ENCODE measurements around the gene CYP26B1. TPM values are rescaled to one million over a fixed set of nuclear protein-coding genes. Genes with fewer than 3 reads are reported as not detected.
A peak's percentile ranks its signal among the peaks of the same experiment; 100 is the strongest.

CYP26B1 gene
- total and polyA plus RNA-seq, 5 donors from 2014 or later, result not detected

DNA sequence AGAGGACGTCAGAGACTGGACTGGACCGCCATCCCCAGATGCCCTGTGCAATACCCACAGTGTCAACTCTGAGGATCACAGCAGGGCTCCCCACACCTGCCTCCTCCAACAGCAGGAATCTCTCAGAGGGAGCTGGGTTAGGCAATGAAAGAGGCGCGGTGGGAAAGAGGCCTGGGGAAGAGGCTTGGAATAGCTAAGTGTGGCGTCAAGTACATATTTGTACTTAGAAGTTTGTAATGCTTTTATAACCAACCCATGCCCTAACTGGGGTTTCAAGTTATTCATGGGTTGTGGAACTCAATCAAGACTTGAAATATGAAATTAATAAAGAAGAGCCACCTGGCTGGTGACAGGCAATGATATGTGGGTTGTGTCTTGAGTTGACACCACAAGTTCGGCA lies 28.7 kb downstream of the CYP26B1 start:
- Mint-ChIP-seq H3K27me3 (peaks cover 7% of the 10 kb centered on the region), H3K4me1 (no peaks in the 10 kb centered on the region), H3K9me3 (peaks cover 0 to 14% (median 1%) of the 10 kb centered on the region in 7 donors), H3K27ac (no peak overlapping the region), H3K4me3 (no peak overlapping the region), H3K36me3 (no peaks in the 10 kb centered on the region)
- Histone ChIP-seq H3K9me3 (ENCODE audit: control insufficient read depth in 2 of 2, low read length in 2 of 2) (no peaks in the 10 kb centered on the region), H3K4me3 (ENCODE audit: low read depth, low read length) (no peak overlapping the region), H3K27ac (ENCODE audit: insufficient read depth, low read length, poor library complexity, severe bottlenecking) (no peak overlapping the region), H3K4me1 (ENCODE audit: control insufficient read depth, insufficient read depth, low read length, poor library complexity, severe bottlenecking) (no peaks in the 10 kb centered on the region), H3K36me3 (ENCODE audit: control insufficient read depth, insufficient read depth, low read length) (no peaks in the 10 kb centered on the region), H3K27me3 (ENCODE audit: control insufficient read depth, insufficient read depth, low read length) (no peaks in the 10 kb centered on the region)
- ATAC-seq (ENCODE audit: low read depth in 2 of 2), result no peak
- DNase-seq, result no peak

GRCh38 chr2:72118386-72118785 lies 29.3 kb downstream of the CYP26B1 start:
- ATAC-seq (ENCODE audit: low read depth in 2 of 2), result no peak
- Histone ChIP-seq H3K4me1 (ENCODE audit: control insufficient read depth, insufficient read depth, low read length, poor library complexity, severe bottlenecking) (no peaks in the 10 kb centered on the region), H3K27ac (ENCODE audit: insufficient read depth, low read length, poor library complexity, severe bottlenecking) (no peak overlapping the region), H3K27me3 (ENCODE audit: control insufficient read depth, insufficient read depth, low read length) (no peaks in the 10 kb centered on the region), H3K9me3 (ENCODE audit: control insufficient read depth in 2 of 2, low read length in 2 of 2) (no peaks in the 10 kb centered on the region), H3K4me3 (ENCODE audit: low read depth, low read length) (no peak overlapping the region), H3K36me3 (ENCODE audit: control insufficient read depth, insufficient read depth, low read length) (no peaks in the 10 kb centered on the region)
- no peaks in the 10 kb centered on the region for H3K4me1 Mint-ChIP-seq
- no peak overlapping the region for H3K4me3 Mint-ChIP-seq
- no peak for DNase-seq
- H3K27ac Mint-ChIP-seq, result no peak overlapping the region
- H3K36me3 Mint-ChIP-seq, result no peaks in the 10 kb centered on the region
- H3K27me3 Mint-ChIP-seq, result peaks cover 7% of the 10 kb centered on the region
- peaks cover 0 to 14% (median 1%) of the 10 kb centered on the region in 7 donors for H3K9me3 Mint-ChIP-seq

- no peak overlapping the region for H3K4me3 ChIP-seq (ENCODE audit: low read depth, low read length)
- H3K27ac ChIP-seq (ENCODE audit: insufficient read depth, low read length, poor library complexity, severe bottlenecking), result no peak overlapping the region
- H3K9me3 ChIP-seq (ENCODE audit: control insufficient read depth in 2 of 2, low read length in 2 of 2), result no peaks in the 10 kb centered on the region
- no peaks in the 10 kb centered on the region for H3K4me1 ChIP-seq (ENCODE audit: control insufficient read depth, insufficient read depth, low read length, poor library complexity, severe bottlenecking)
- no peaks in the 10 kb centered on the region for H3K27me3 ChIP-seq (ENCODE audit: control insufficient read depth, insufficient read depth, low read length)
- Mint-ChIP-seq H3K4me1 (no peaks in the 10 kb centered on the region), H3K27me3 (peaks cover 7% of the 10 kb centered on the region), H3K36me3 (no peaks in the 10 kb centered on the region), H3K4me3 (no peak overlapping the region), H3K9me3 (peaks cover 0 to 11% (median 1%) of the 10 kb centered on the region in 7 donors), H3K27ac (no peak overlapping the region)
- H3K36me3 ChIP-seq (ENCODE audit: control insufficient read depth, insufficient read depth, low read length), result no peaks in the 10 kb centered on the region
- ATAC-seq (ENCODE audit: low read depth in 2 of 2), result no peak
- no peak for DNase-seq
Measured at GRCh38 chr2:72117718-72118117, 29.9 kb downstream of the CYP26B1 start.

DNA sequence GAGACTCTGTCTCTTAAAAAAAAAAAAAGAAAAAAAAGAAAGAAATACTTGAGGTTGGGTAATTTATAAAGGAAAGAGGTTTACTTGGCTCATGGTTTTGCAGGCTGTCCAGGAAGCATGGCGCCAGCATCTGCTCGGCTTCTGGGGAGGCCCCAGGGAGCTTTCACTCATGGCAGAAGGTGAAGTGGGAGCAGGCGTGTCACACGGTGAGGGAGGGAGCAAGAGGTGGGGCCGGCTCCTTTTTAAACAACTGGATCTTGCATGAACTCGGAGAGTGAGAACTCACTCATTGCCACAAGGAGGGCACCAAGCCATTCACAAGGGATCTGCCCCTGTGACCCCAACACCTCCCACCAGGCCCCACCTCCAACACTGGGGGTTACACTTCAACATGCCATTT lies 30.6 kb downstream of the CYP26B1 start:
- no peak overlapping the region for H3K27ac Mint-ChIP-seq
- Histone ChIP-seq H3K4me3 (ENCODE audit: low read depth, low read length) (no peak overlapping the region), H3K36me3 (ENCODE audit: control insufficient read depth, insufficient read depth, low read length) (no peaks in the 10 kb centered on the region), H3K27me3 (ENCODE audit: control insufficient read depth, insufficient read depth, low read length) (no peaks in the 10 kb centered on the region), H3K4me1 (ENCODE audit: control insufficient read depth, insufficient read depth, low read length, poor library complexity, severe bottlenecking) (no peaks in the 10 kb centered on the region), H3K27ac (ENCODE audit: insufficient read depth, low read length, poor library complexity, severe bottlenecking) (no peak overlapping the region), H3K9me3 (ENCODE audit: control insufficient read depth in 2 of 2, low read length in 2 of 2) (no peaks in the 10 kb centered on the region)
- peaks cover 7% of the 10 kb centered on the region for H3K27me3 Mint-ChIP-seq
- no peaks in the 10 kb centered on the region for H3K4me1 Mint-ChIP-seq
- DNase-seq (no peak), ATAC-seq (ENCODE audit: low read depth in 2 of 2) (no peak)
- no peak overlapping the region for H3K4me3 Mint-ChIP-seq
- H3K9me3 Mint-ChIP-seq, result peaks cover 0 to 6% (median 2%) of the 10 kb centered on the region in 7 donors
- H3K36me3 Mint-ChIP-seq, result no peaks in the 10 kb centered on the region

DNA sequence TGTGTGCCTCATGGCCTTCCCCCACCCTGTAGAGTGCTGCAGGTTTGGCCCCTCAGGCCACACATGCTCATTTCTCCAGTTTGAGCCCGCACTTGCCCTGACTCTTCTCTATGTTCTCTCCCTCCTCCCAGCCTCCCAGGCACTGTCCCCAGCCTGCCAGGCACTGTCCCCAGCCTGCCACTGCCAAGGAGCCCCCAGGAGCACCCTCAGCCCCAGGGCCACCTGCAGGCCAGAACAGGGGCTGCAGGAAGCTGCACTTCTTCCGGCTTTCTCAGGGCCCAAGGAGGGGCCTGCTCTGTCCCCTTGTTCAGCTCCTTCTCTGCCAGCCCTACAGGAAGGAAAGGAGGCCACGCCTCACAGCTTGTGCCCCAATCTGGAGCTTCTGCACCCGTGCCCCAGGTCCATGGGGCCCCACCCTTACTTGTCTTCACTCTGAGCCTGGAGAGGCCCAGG lies 31.6 kb downstream of the CYP26B1 start:
- peaks cover 0 to 2% (median 1%) of the 10 kb centered on the region in 7 donors for H3K9me3 Mint-ChIP-seq
- Histone ChIP-seq H3K27ac (ENCODE audit: insufficient read depth, low read length, poor library complexity, severe bottlenecking) (no peak overlapping the region), H3K27me3 (ENCODE audit: control insufficient read depth, insufficient read depth, low read length) (no peaks in the 10 kb centered on the region), H3K36me3 (ENCODE audit: control insufficient read depth, insufficient read depth, low read length) (no peaks in the 10 kb centered on the region), H3K4me3 (ENCODE audit: low read depth, low read length) (no peak overlapping the region), H3K4me1 (ENCODE audit: control insufficient read depth, insufficient read depth, low read length, poor library complexity, severe bottlenecking) (no peaks in the 10 kb centered on the region), H3K9me3 (ENCODE audit: control insufficient read depth in 2 of 2, low read length in 2 of 2) (no peaks in the 10 kb centered on the region)
- no peak overlapping the region for H3K4me3 Mint-ChIP-seq
- peaks cover 7% of the 10 kb centered on the region for H3K27me3 Mint-ChIP-seq
- H3K36me3 Mint-ChIP-seq, result no peaks in the 10 kb centered on the region
- H3K27ac Mint-ChIP-seq, result no peak overlapping the region
- ATAC-seq (ENCODE audit: low read depth in 2 of 2) (no peak), DNase-seq (peak in 1 of 3 donors; percentile 2)
- H3K4me1 Mint-ChIP-seq, result no peaks in the 10 kb centered on the region

- Mint-ChIP-seq H3K36me3 (no peaks in the 10 kb centered on the region), H3K27ac (no peak overlapping the region), H3K27me3 (peaks cover 7% of the 10 kb centered on the region), H3K4me3 (no peak overlapping the region), H3K4me1 (no peaks in the 10 kb centered on the region), H3K9me3 (peaks cover 0 to 2% (median 1%) of the 10 kb centered on the region in 7 donors)
- DNase-seq (no peak), ATAC-seq (ENCODE audit: low read depth in 2 of 2) (no peak)
- Histone ChIP-seq H3K36me3 (ENCODE audit: control insufficient read depth, insufficient read depth, low read length) (no peaks in the 10 kb centered on the region), H3K4me1 (ENCODE audit: control insufficient read depth, insufficient read depth, low read length, poor library complexity, severe bottlenecking) (no peaks in the 10 kb centered on the region), H3K27me3 (ENCODE audit: control insufficient read depth, insufficient read depth, low read length) (no peaks in the 10 kb centered on the region), H3K4me3 (ENCODE audit: low read depth, low read length) (no peak overlapping the region), H3K9me3 (ENCODE audit: control insufficient read depth in 2 of 2, low read length in 2 of 2) (no peaks in the 10 kb centered on the region), H3K27ac (ENCODE audit: insufficient read depth, low read length, poor library complexity, severe bottlenecking) (no peak overlapping the region)
Measured at GRCh38 chr2:72115110-72116080, 32.3 kb downstream of the CYP26B1 start.

DNA sequence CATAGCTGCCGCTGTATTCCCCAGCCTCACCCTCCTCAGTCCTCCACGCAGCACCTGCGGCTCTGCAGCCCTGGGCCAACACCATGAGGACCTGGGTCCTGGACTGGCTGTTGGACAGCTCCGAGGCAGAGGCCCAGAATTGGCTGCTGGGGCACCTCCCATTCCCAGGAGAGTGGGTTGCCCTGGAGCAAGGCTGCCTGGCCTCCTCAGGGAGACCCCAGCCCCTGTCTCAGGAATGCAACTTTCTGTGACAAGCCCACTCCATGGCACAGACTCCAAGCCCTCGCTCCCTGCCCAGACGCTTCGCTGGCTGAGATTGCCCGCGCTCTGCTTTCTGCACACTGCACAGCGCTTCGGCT lies 33.0 kb downstream of the CYP26B1 start:
- DNase-seq (no peak), ATAC-seq (ENCODE audit: low read depth in 2 of 2) (no peak)
- Mint-ChIP-seq H3K4me3 (no peak overlapping the region), H3K36me3 (no peaks in the 10 kb centered on the region), H3K27ac (no peak overlapping the region), H3K4me1 (no peaks in the 10 kb centered on the region), H3K27me3 (peaks cover 2% of the 10 kb centered on the region), H3K9me3 (peaks cover 0 to 2% (median 1%) of the 10 kb centered on the region in 7 donors)
- Histone ChIP-seq H3K4me1 (ENCODE audit: control insufficient read depth, insufficient read depth, low read length, poor library complexity, severe bottlenecking) (no peaks in the 10 kb centered on the region), H3K36me3 (ENCODE audit: control insufficient read depth, insufficient read depth, low read length) (no peaks in the 10 kb centered on the region), H3K27me3 (ENCODE audit: control insufficient read depth, insufficient read depth, low read length) (no peaks in the 10 kb centered on the region), H3K9me3 (ENCODE audit: control insufficient read depth in 2 of 2, low read length in 2 of 2) (no peaks in the 10 kb centered on the region), H3K4me3 (ENCODE audit: low read depth, low read length) (no peak overlapping the region), H3K27ac (ENCODE audit: insufficient read depth, low read length, poor library complexity, severe bottlenecking) (no peak overlapping the region)

Data from CD4-positive, CD25-positive, alpha-beta regulatory T cell (primary cell).